Measurements from ENCODE around the gene PCSK5.
A peak's percentile ranks its signal among the peaks of the same experiment; 100 is the strongest.

PCSK5 gene

GRCh38 chr9:75890472-75891276 lies at the start of gene PCSK5:
TSS of gene PCSK5 (plus strand) at chr9:75890673. CDS start at chr9:75891182, 509 bp downstream.
- H3K4me2 ChIP-seq, result peak within 1 kb of the TSS; percentile 95 to 100 (median 99)
- H3K4me1 ChIP-seq, result peaks cover 22 to 32% (median 27%) of the 10 kb centered on the region in 10 experiments
- TF ChIP-seq Cebpa-rat (IDR thresholded peaks at IDR 0.05), result no peak
- H3K4me3 ChIP-seq, result peak within 1 kb of the TSS; percentile 64 to 89 (median 78)
- no peaks in the 10 kb centered on the region for H3K9me3 ChIP-seq (replicated peaks in 1 of 11)
- peaks cover 42 to 50% (median 44%) of the 10 kb centered on the region in 11 experiments for H3K27me3 ChIP-seq
- H3K27ac ChIP-seq, result peak within 1 kb of the TSS in 10 of 11 experiments; percentile 27 to 71 (median 49); a peak in 19 of 22 replicates
- H3K9ac ChIP-seq, result peak within 1 kb of the TSS; percentile 59 to 82 (median 76)
- peaks cover 0 to 22% (median 16%) of the 10 kb centered on the region in 11 experiments; a peak in 16 of 22 replicates for H4K20me1 ChIP-seq
- H3K36me3 ChIP-seq, result no peaks in the 10 kb centered on the region

GRCh38 chr9:75844321-75844720 lies 46.2 kb upstream of the PCSK5 start:
- Histone ChIP-seq H3K4me3 (no peak overlapping the region), H3K36me3 (no peaks in the 10 kb centered on the region), H3K4me2 (no peak overlapping the region), H3K4me1 (no peaks in the 10 kb centered on the region), H3K27me3 (no peaks in the 10 kb centered on the region), H3K9ac (no peak overlapping the region), H3K9me3 (replicated peaks in 1 of 11) (peaks cover 0 to 9% (median 0%) of the 10 kb centered on the region in 11 experiments; a peak in 5 of 22 replicates), H3K27ac (no peak overlapping the region), H4K20me1 (no peaks in the 10 kb centered on the region)
- TF ChIP-seq Cebpa-rat (IDR thresholded peaks at IDR 0.05), result no peak

GRCh38 chr9:75845806-75846205 lies 44.7 kb upstream of the PCSK5 start:
- Histone ChIP-seq H3K4me1 (no peaks in the 10 kb centered on the region), H3K4me3 (no peak overlapping the region), H3K27me3 (no peaks in the 10 kb centered on the region), H3K36me3 (no peaks in the 10 kb centered on the region), H3K27ac (no peak overlapping the region), H3K9me3 (replicated peaks in 1 of 11) (peaks cover 0 to 9% (median 0%) of the 10 kb centered on the region in 11 experiments; a peak in 5 of 22 replicates), H3K4me2 (no peak overlapping the region), H4K20me1 (no peaks in the 10 kb centered on the region), H3K9ac (no peak overlapping the region)
- no peak for TF ChIP-seq Cebpa-rat (IDR thresholded peaks at IDR 0.05)

- TF ChIP-seq Cebpa-rat (IDR thresholded peaks at IDR 0.05), result no peak
- Histone ChIP-seq H3K4me3 (no peak overlapping the region), H3K9me3 (replicated peaks in 1 of 11) (peaks cover 0 to 9% (median 0%) of the 10 kb centered on the region in 11 experiments; a peak in 5 of 22 replicates), H3K4me1 (no peaks in the 10 kb centered on the region), H3K36me3 (no peaks in the 10 kb centered on the region), H3K9ac (no peak overlapping the region), H3K27ac (no peak overlapping the region), H4K20me1 (no peaks in the 10 kb centered on the region), H3K4me2 (no peak overlapping the region), H3K27me3 (no peaks in the 10 kb centered on the region)
These were observed 43.4 kb upstream of the PCSK5 start for GRCh38 chr9:75847085-75847484.

- no peaks in the 10 kb centered on the region for H4K20me1 ChIP-seq
- no peaks in the 10 kb centered on the region for H3K36me3 ChIP-seq
- TF ChIP-seq Cebpa-rat (IDR thresholded peaks at IDR 0.05), result no peak
- no peak overlapping the region for H3K27ac ChIP-seq
- no peak overlapping the region for H3K4me2 ChIP-seq
- H3K27me3 ChIP-seq, result no peaks in the 10 kb centered on the region
- H3K9me3 ChIP-seq (replicated peaks in 1 of 11), result no peaks in the 10 kb centered on the region
- H3K9ac ChIP-seq, result no peak overlapping the region
- H3K4me1 ChIP-seq, result no peaks in the 10 kb centered on the region
- H3K4me3 ChIP-seq, result no peak overlapping the region
These were observed 39.8 kb upstream of the PCSK5 start for GRCh38 chr9:75850459-75851200.

GRCh38 chr9:75851917-75852316 lies 38.6 kb upstream of the PCSK5 start:
- H3K27ac ChIP-seq, result no peak overlapping the region
- no peak for TF ChIP-seq Cebpa-rat (IDR thresholded peaks at IDR 0.05)

GRCh38 chr9:75852746-75853145 lies 37.7 kb upstream of the PCSK5 start:
- H4K20me1 ChIP-seq, result no peaks in the 10 kb centered on the region

More at GRCh38 chr9:75851917-75852316, 38.6 kb upstream of the PCSK5 start:
- H4K20me1 ChIP-seq, result no peaks in the 10 kb centered on the region
- H3K9ac ChIP-seq, result no peak overlapping the region
- no peak overlapping the region for H3K4me2 ChIP-seq
- H3K9me3 ChIP-seq (replicated peaks in 1 of 11), result no peaks in the 10 kb centered on the region
- no peaks in the 10 kb centered on the region for H3K27me3 ChIP-seq
- H3K36me3 ChIP-seq, result no peaks in the 10 kb centered on the region
- no peak overlapping the region for H3K4me3 ChIP-seq
- no peaks in the 10 kb centered on the region for H3K4me1 ChIP-seq

GRCh38 chr9:75855509-75855908 lies 35.0 kb upstream of the PCSK5 start:
- Histone ChIP-seq H3K4me1 (no peaks in the 10 kb centered on the region), H3K27ac (no peak overlapping the region), H3K9ac (no peak overlapping the region), H4K20me1 (no peaks in the 10 kb centered on the region), H3K9me3 (replicated peaks in 1 of 11) (no peaks in the 10 kb centered on the region), H3K36me3 (no peaks in the 10 kb centered on the region), H3K4me3 (no peak overlapping the region), H3K4me2 (no peak overlapping the region), H3K27me3 (no peaks in the 10 kb centered on the region)
- TF ChIP-seq Cebpa-rat (IDR thresholded peaks at IDR 0.05), result no peak

More at GRCh38 chr9:75852746-75853145, 37.7 kb upstream of the PCSK5 start:
- H3K9me3 ChIP-seq (replicated peaks in 1 of 11), result no peaks in the 10 kb centered on the region
- no peak overlapping the region for H3K4me3 ChIP-seq
- TF ChIP-seq Cebpa-rat (IDR thresholded peaks at IDR 0.05), result no peak
- no peaks in the 10 kb centered on the region for H3K4me1 ChIP-seq
- H3K27ac ChIP-seq, result no peak overlapping the region
- H3K36me3 ChIP-seq, result no peaks in the 10 kb centered on the region
- H3K27me3 ChIP-seq, result no peaks in the 10 kb centered on the region
- no peak overlapping the region for H3K9ac ChIP-seq
- no peak overlapping the region for H3K4me2 ChIP-seq

GRCh38 chr9:75858497-75859092 lies 31.9 kb upstream of the PCSK5 start:
- Histone ChIP-seq H3K4me2 (no peak overlapping the region), H3K9ac (no peak overlapping the region)

More at GRCh38 chr9:75858497-75859092, 31.9 kb upstream of the PCSK5 start:
- H3K36me3 ChIP-seq, result no peaks in the 10 kb centered on the region
- no peak overlapping the region for H3K27ac ChIP-seq
- no peaks in the 10 kb centered on the region for H3K9me3 ChIP-seq (replicated peaks in 1 of 11)
- no peak overlapping the region for H3K4me3 ChIP-seq
- no peak for TF ChIP-seq Cebpa-rat (IDR thresholded peaks at IDR 0.05)
- no peaks in the 10 kb centered on the region for H3K4me1 ChIP-seq
- no peaks in the 10 kb centered on the region for H3K27me3 ChIP-seq
- no peaks in the 10 kb centered on the region for H4K20me1 ChIP-seq
